ENCODE measurements around the gene EGFR.

The EGFR gene

DNA sequence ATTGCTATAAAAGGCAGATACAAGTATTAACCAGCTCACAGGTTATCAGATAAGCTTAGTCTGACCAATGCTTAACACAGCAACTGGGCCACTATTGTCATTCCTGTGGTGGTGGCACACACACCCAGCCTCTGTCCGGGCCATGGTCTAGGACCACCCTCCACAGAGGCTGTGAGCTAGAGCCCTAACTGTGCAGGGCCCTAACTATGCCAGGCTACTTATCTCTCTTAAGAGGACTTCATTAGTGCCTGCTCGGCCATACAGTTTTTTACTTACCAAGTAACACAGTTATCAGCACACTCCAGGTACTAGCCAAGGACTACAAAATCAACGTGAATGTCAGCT lies 2.1 kb upstream of the EGFR start:
- Histone ChIP-seq H3K4me2 (ENCODE audit: low read length) (no peak overlapping the region), H3K4me1 (ENCODE audit: control insufficient read depth, insufficient read depth, low read length) (peaks cover 25% of the 10 kb centered on the region), H3K9ac (ENCODE audit: low read depth, low read length) (no peak overlapping the region), H3K36me3 (ENCODE audit: insufficient read depth, low read length) (no peaks in the 10 kb centered on the region), H3K9me3 (replicated peaks; ENCODE audit: low read length) (no peaks in the 10 kb centered on the region), H3K4me3 (ENCODE audit: low read length) (no peak overlapping the region), H3K27me3 (ENCODE audit: control insufficient read depth, insufficient read depth, low read length) (no peaks in the 10 kb centered on the region)

DNA sequence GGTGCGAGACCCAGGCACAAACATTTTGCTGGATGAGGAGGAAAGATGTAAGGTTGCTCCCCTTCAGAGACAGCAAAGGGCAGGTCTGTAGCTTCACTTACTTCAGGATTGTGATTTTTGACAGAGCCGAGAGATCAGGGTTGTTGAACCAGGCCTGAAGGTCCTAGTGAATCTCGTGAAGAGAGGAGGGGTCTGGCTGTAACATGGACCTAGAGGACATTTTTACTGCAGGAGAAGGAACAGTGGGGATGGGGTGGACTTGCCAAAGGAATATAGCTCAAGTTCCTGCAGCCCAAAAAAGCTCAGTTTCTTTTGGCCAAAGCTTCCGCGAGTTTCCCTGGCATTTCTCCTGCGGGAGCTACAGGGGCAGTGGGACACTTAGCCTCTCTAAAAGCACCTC lies 976 bp upstream of the EGFR start:
- Histone ChIP-seq H3K4me2 (ENCODE audit: low read length) (peak overlapping the region; percentile 89), H3K4me1 (ENCODE audit: control insufficient read depth, insufficient read depth, low read length) (peaks cover 36% of the 10 kb centered on the region), H3K9ac (ENCODE audit: low read depth, low read length) (peak overlapping the region; percentile 96), H3K27me3 (ENCODE audit: control insufficient read depth, insufficient read depth, low read length) (no peaks in the 10 kb centered on the region), H3K36me3 (ENCODE audit: insufficient read depth, low read length) (no peaks in the 10 kb centered on the region), H3K9me3 (replicated peaks; ENCODE audit: low read length) (no peaks in the 10 kb centered on the region), H3K4me3 (ENCODE audit: low read length) (peak overlapping the region; percentile 90)

DNA sequence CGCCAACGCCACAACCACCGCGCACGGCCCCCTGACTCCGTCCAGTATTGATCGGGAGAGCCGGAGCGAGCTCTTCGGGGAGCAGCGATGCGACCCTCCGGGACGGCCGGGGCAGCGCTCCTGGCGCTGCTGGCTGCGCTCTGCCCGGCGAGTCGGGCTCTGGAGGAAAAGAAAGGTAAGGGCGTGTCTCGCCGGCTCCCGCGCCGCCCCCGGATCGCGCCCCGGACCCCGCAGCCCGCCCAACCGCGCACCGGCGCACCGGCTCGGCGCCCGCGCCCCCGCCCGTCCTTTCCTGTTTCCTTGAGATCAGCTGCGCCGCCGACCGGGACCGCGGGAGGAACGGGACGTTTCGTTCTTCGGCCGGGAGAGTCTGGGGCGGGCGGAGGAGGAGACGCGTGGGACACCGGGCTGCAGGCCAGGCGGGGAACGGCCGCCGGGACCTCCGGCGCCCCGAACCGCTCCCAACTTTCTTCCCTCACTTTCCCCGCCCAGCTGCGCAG lies 424 bp downstream of the EGFR start:
- Histone ChIP-seq H3K4me3 (ENCODE audit: low read length) (peak overlapping the region; percentile 90), H3K36me3 (ENCODE audit: insufficient read depth, low read length) (peaks cover 7% of the 10 kb centered on the region), H3K9ac (ENCODE audit: low read depth, low read length) (peak overlapping the region; percentile 96), H3K27me3 (ENCODE audit: control insufficient read depth, insufficient read depth, low read length) (no peaks in the 10 kb centered on the region), H3K4me1 (ENCODE audit: control insufficient read depth, insufficient read depth, low read length) (peaks cover 45% of the 10 kb centered on the region), H3K4me2 (ENCODE audit: low read length) (peak overlapping the region; percentile 89), H3K9me3 (replicated peaks; ENCODE audit: low read length) (no peaks in the 10 kb centered on the region)

DNA sequence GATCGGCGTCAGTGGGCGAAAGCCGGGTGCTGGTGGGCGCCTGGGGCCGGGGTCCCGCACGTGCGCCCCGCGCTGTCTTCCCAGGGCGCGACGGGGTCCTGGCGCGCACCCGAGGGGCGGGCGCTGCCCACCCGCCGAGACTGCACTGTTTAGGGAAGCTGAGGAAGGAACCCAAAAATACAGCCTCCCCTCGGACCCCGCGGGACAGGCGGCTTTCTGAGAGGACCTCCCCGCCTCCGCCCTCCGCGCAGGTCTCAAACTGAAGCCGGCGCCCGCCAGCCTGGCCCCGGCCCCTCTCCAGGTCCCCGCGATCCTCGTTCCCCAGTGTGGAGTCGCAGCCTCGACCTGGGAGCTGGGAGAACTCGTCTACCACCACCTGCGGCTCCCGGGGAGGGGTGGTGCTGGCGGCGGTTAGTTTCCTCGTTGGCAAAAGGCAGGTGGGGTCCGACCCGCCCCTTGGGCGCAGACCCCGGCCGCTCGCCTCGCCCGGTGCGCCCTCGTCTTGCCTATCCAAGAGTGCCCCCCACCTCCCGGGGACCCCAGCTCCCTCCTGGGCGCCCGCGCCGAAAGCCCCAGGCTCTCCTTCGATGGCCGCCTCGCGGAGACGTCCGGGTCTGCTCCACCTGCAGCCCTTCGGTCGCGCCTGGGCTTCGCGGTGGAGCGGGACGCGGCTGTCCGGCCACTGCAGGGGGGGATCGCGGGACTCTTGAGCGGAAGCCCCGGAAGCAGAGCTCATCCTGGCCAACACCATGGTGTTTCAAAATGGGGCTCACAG lies 1.1 kb downstream of the EGFR start:
- H3K9me3 ChIP-seq (replicated peaks; ENCODE audit: low read length): no peaks in the 10 kb centered on the region
- peak overlapping the region; percentile 90 for H3K4me3 ChIP-seq (ENCODE audit: low read length)
- peak overlapping the region; percentile 96 for H3K9ac ChIP-seq (ENCODE audit: low read depth, low read length)
- H3K27me3 ChIP-seq (ENCODE audit: control insufficient read depth, insufficient read depth, low read length): no peaks in the 10 kb centered on the region
- peak overlapping the region; percentile 89 for H3K4me2 ChIP-seq (ENCODE audit: low read length)
- peaks cover 7% of the 10 kb centered on the region for H3K36me3 ChIP-seq (ENCODE audit: insufficient read depth, low read length)
- H3K4me1 ChIP-seq (ENCODE audit: control insufficient read depth, insufficient read depth, low read length): peaks cover 51% of the 10 kb centered on the region

DNA sequence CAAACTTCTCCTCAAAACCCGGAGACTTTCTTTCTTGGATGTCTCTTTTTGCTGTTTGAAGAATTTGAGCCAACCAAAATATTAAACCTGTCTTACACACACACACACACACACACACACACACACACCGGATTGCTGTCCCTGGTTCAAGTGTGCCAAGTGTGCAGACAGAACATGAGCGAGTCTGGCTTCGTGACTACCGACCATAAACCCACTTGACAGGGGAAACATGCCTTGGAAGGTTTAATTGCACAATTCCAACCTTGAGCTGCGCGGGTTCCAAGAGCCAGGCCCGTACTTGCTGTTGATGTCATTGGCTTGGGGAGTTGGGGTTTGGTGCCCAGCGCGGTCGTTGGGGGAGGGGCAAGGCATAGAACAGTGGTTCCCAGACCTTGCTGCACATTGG lies 1.7 kb downstream of the EGFR start:
- H3K4me2 ChIP-seq (ENCODE audit: low read length): peak overlapping the region; percentile 89
- peaks cover 57% of the 10 kb centered on the region for H3K4me1 ChIP-seq (ENCODE audit: control insufficient read depth, insufficient read depth, low read length)
- H3K27me3 ChIP-seq (ENCODE audit: control insufficient read depth, insufficient read depth, low read length): no peaks in the 10 kb centered on the region
- H3K36me3 ChIP-seq (ENCODE audit: insufficient read depth, low read length): peaks cover 12% of the 10 kb centered on the region
- peak overlapping the region; percentile 96 for H3K9ac ChIP-seq (ENCODE audit: low read depth, low read length)
- H3K9me3 ChIP-seq (replicated peaks; ENCODE audit: low read length): no peaks in the 10 kb centered on the region
- peak overlapping the region; percentile 90 for H3K4me3 ChIP-seq (ENCODE audit: low read length)

DNA sequence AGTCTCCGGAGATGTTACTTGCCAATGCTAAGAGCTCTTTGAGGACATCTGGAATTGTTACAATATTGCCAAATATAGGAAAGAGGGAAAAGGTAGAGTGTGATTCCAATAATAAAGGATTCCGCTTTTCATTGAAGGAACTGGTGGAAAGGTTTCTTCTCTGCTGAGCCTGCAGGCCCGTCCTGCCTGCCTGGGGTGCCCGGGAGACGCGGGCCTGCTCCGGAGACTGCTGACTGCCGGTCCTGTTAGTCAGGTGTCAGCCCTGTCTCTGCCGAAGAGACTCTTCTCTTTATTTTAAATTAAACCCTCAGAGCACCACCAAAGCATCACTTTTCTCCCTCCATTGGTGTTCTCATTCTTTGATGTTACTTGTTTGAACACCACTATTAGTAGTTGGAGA lies 2.2 kb downstream of the EGFR start:
- H3K27me3 ChIP-seq (ENCODE audit: control insufficient read depth, insufficient read depth, low read length): no peaks in the 10 kb centered on the region
- H3K4me1 ChIP-seq (ENCODE audit: control insufficient read depth, insufficient read depth, low read length): peaks cover 63% of the 10 kb centered on the region
- peak overlapping the region; percentile 90 for H3K4me3 ChIP-seq (ENCODE audit: low read length)
- H3K9ac ChIP-seq (ENCODE audit: low read depth, low read length): peak overlapping the region; percentile 96
- peak overlapping the region; percentile 89 for H3K4me2 ChIP-seq (ENCODE audit: low read length)
- peaks cover 17% of the 10 kb centered on the region for H3K36me3 ChIP-seq (ENCODE audit: insufficient read depth, low read length)
- no peaks in the 10 kb centered on the region for H3K9me3 ChIP-seq (replicated peaks; ENCODE audit: low read length)

DNA sequence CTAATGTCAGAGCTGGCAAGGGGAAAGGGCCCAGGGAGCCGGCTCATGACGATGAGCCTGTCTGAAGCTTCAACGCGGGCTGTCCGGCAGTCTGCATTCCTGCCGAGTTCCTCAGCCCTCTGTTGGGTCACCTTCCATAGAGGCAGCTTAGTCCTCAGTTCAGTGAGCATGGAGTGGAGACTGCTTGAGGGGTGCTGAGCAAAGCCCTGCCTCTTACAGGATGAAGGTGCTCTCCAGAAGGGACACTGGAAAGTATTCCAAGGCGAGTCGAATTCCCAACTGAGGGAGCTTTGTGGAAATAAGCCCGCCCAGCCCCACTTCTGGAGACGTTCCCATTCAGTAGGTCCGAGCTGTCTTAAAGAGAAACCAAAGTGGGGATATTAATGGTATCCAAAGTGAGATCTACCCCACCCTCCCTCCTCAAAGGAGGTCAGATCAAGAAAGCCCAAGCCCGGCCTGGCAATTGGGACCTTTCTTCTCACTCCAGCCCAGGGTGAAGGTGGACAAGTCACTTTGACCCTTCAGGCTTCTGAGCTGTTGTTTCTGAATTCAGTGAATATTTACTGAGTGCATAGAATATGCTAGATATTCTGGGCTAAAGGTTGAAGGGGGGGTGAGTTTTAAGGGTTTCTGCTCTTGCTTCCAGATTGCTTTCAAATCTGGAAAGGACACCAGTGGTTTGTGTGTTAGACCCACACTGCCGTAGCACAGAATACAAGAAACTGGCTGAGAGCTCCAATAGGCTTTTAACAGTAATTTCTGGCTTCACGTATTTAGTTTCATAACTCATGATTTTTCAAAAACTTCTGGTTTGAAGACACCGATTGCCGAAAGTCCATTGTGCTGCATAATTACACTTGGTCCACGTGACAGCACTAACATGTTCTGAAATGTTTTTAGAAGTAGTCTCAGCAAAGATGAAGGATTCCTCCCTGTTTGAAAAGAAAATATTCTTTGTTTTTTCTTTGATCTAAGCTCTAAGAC lies 3.5 kb downstream of the EGFR start:
- Histone ChIP-seq H3K4me1 (ENCODE audit: control insufficient read depth, insufficient read depth, low read length) (peaks cover 75% of the 10 kb centered on the region), H3K27me3 (ENCODE audit: control insufficient read depth, insufficient read depth, low read length) (no peaks in the 10 kb centered on the region), H3K4me3 (ENCODE audit: low read length) (peak overlapping the region; percentile 90), H3K36me3 (ENCODE audit: insufficient read depth, low read length) (peaks cover 17% of the 10 kb centered on the region), H3K4me2 (ENCODE audit: low read length) (peak overlapping the region; percentile 89), H3K9ac (ENCODE audit: low read depth, low read length) (peak overlapping the region; percentile 96), H3K9me3 (replicated peaks; ENCODE audit: low read length) (no peaks in the 10 kb centered on the region)

DNA sequence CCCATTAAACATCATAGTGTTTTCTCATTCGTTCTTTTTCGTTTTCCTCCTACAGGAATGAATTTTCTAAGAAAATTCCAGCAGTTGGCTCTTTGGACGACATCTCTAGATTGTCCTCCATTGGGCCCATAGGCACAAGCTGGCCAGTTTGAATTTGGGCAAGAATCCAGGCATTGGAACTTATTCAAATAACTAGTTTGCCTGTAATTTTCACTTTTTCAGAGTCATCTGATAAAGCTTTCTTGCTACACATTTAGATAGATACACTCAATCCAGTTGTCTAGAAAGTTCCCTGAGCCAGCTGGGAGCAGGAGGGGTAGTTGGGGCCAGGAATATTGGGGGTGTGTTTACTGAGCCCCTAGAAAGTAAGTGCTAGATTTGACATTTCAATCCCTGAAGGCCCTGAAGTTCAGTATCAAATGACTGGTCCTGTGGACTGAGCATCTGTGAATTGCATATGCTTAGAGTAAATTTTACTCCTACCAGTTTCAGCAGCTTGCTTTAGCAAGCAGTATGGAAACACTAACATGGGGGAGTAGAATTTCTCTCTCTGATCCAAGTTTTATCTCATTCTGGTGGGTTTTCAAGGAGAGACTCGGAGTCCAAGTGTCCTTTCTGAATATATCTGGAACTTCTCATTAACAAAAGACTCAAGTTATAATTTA lies 5.2 kb downstream of the EGFR start:
- Histone ChIP-seq H3K36me3 (ENCODE audit: insufficient read depth, low read length) (peaks cover 17% of the 10 kb centered on the region), H3K27me3 (ENCODE audit: control insufficient read depth, insufficient read depth, low read length) (no peaks in the 10 kb centered on the region), H3K4me2 (ENCODE audit: low read length) (peak overlapping the region; percentile 18), H3K9ac (ENCODE audit: low read depth, low read length) (no peak overlapping the region), H3K4me1 (ENCODE audit: control insufficient read depth, insufficient read depth, low read length) (peaks cover 71% of the 10 kb centered on the region), H3K4me3 (ENCODE audit: low read length) (no peak overlapping the region), H3K9me3 (replicated peaks; ENCODE audit: low read length) (no peaks in the 10 kb centered on the region)

DNA sequence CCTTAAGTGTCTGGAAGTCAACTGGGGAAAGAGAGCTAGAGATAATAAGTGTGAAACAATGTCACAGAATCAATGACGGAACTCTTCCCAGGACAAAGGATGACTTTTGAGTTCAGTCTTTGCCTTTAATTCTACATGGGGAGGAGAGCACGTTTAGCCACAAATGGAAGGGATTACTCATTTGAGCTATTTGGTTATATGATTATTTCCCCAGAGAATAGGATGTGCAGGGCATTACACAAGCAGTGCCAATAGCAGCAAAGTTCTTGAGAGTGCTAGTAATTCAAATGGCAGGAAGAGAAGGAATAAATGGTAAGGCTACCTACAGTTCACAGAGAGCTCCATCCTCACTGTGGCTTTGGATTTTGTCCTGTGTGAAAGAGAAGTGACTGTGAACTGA lies 6.0 kb downstream of the EGFR start:
- H3K27me3 ChIP-seq (ENCODE audit: control insufficient read depth, insufficient read depth, low read length): no peaks in the 10 kb centered on the region
- H3K9ac ChIP-seq (ENCODE audit: low read depth, low read length): peak overlapping the region; percentile 18
- peak overlapping the region; percentile 47 for H3K4me2 ChIP-seq (ENCODE audit: low read length)
- H3K4me3 ChIP-seq (ENCODE audit: low read length): no peak overlapping the region
- no peaks in the 10 kb centered on the region for H3K9me3 ChIP-seq (replicated peaks; ENCODE audit: low read length)
- peaks cover 17% of the 10 kb centered on the region for H3K36me3 ChIP-seq (ENCODE audit: insufficient read depth, low read length)
- peaks cover 77% of the 10 kb centered on the region for H3K4me1 ChIP-seq (ENCODE audit: control insufficient read depth, insufficient read depth, low read length)

DNA sequence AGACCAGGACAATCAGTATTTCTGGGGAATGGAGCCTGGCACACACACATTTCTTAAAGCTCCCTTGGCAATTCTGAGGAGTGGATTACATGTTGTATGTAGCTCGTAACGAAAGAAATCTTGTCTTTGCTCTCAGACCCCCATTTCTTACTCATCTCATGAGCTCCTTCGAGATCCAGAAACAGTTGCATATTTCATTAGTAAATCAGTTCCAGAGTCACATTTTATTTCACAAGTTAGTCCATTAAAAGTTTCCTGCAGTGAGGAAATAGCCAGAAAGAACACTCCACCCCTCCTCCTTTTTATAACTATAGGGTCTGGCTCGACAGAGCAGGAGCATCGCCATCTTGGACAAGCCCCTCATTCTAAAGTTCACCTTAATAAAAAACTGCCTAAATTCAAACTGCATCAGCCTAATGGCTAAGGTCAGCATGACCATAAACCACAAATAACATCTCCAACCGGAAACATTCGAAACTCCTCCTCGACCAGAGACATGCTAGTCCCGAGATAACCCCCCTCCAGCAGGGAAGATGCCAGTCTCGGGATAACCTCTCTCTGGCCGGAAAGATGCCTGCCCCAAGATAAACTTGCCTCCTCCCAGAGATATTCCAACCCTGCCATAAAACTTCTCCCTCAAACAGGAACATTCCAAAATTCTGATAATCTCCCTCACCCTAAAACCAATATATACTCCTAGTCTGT lies 7.4 kb downstream of the EGFR start:
- H3K9me3 ChIP-seq (replicated peaks; ENCODE audit: low read length): no peaks in the 10 kb centered on the region
- no peaks in the 10 kb centered on the region for H3K27me3 ChIP-seq (ENCODE audit: control insufficient read depth, insufficient read depth, low read length)
- H3K4me2 ChIP-seq (ENCODE audit: low read length): peak overlapping the region; percentile 47
- peak overlapping the region; percentile 18 for H3K9ac ChIP-seq (ENCODE audit: low read depth, low read length)
- H3K4me1 ChIP-seq (ENCODE audit: control insufficient read depth, insufficient read depth, low read length): peaks cover 79% of the 10 kb centered on the region
- H3K36me3 ChIP-seq (ENCODE audit: insufficient read depth, low read length): peaks cover 17% of the 10 kb centered on the region
- H3K4me3 ChIP-seq (ENCODE audit: low read length): no peak overlapping the region

Measured in skeletal muscle satellite cell (primary cell).